Body of pancreas (tissue), 4 donors: Measurements from ENCODE around the gene AP3B1.

Experiments
- CTCF ChIP-seq, 7 experiments: fragments of 450-650 bp in 4 of 7; fragments of 200-600 bp in 3 of 7; sonication (generic) in 3 of 7; IDR thresholded peaks; one replicate each; pipeline ENCODE4 v1.5.1; 2016 to 2019; ENCODE audit warnings: antibody characterized with exemption in 7 of 7
- POLR2A ChIP-seq, 3 donors: fragments of 450-650 bp; IDR thresholded peaks; one replicate each; pipeline ENCODE4 v1.6.1; 2016; ENCODE audit warnings: antibody characterized with exemption in 3 of 3, mild to moderate bottlenecking in 2 of 3

- TF ChIP-seq POLR2A (IDR thresholded peaks at IDR 0.05) (no peak), CTCF (IDR thresholded peaks at IDR 0.05) (no peak)
Observed at GRCh38 chr5:78000191-78000590, 294.3 kb downstream of the AP3B1 start.
